DMS 273 (cell line): ENCODE measurements around the gene MED4.
A peak's percentile ranks its signal among the peaks of the same experiment; 100 is the strongest.
"Not testable (repeated sequence)": the region's sequence is repeated elsewhere in the genome, so short reads cannot be mapped to it uniquely, and the experiment has no call there.

Source experiments
- DNase-seq: peaks from one replicate; lab custom pipeline; 2025; ENCODE audit not compliant: unreplicated experiment; lab: John Stamatoyannopoulos, UW

The MED4 gene

GRCh38 chr13:48096670-48097069 lies 1.8 kb upstream of the MED4 start:
- DNase-seq, result no peak

GRCh38 chr13:48094404-48094780 lies 512 bp downstream of the MED4 start:
- DNase-seq, result peak; percentile 59

GRCh38 chr13:48093588-48093987 lies 1.3 kb downstream of the MED4 start:
- no peak for DNase-seq

- no peak for DNase-seq
Observed at GRCh38 chr13:48086272-48086671, 8.6 kb downstream of the MED4 start.

GRCh38 chr13:48081739-48082138 lies 13.2 kb downstream of the MED4 start:
- no peak for DNase-seq

GRCh38 chr13:48078251-48078656 lies 16.6 kb downstream of the MED4 start:
- DNase-seq, result peak; percentile 28

GRCh38 chr13:48074006-48074405 lies 20.9 kb downstream of the MED4 start:
- DNase-seq, result no peak

- DNase-seq, result no peak
Observed at GRCh38 chr13:48072787-48073186, 22.1 kb downstream of the MED4 start.

- DNase-seq, result peak; percentile 66
Observed at GRCh38 chr13:48072304-48072703, 22.6 kb downstream of the MED4 start.

GRCh38 chr13:48070942-48071341 lies 24.0 kb downstream of the MED4 start:
- no peak for DNase-seq

GRCh38 chr13:48069573-48069972 lies 25.3 kb downstream of the MED4 start:
- no peak for DNase-seq

- DNase-seq, result no peak
Observed at GRCh38 chr13:48068952-48069351, 26.0 kb downstream of the MED4 start.

- no peak for DNase-seq
Observed at GRCh38 chr13:48068036-48068435, 26.9 kb downstream of the MED4 start.

GRCh38 chr13:48066310-48066989 lies 28.5 kb downstream of the MED4 start:
- DNase-seq, result peak; percentile 59

- DNase-seq, result not testable (repeated sequence)
Observed at GRCh38 chr13:48059951-48060350, 35.0 kb downstream of the MED4 start.

GRCh38 chr13:48058536-48058935 lies 36.4 kb downstream of the MED4 start:
- not testable (repeated sequence) for DNase-seq

GRCh38 chr13:48055712-48056111 lies 39.2 kb downstream of the MED4 start:
- no peak for DNase-seq

- no peak for DNase-seq
Observed at GRCh38 chr13:48054601-48055000, 40.3 kb downstream of the MED4 start.

GRCh38 chr13:48050550-48050949 lies 44.4 kb downstream of the MED4 start:
- DNase-seq, result no peak

- DNase-seq, result no peak
Observed at GRCh38 chr13:48043789-48044503, 51.0 kb downstream of the MED4 start.

GRCh38 chr13:48042894-48043293 lies 52.0 kb downstream of the MED4 start:
- DNase-seq, result no peak

- no peak for DNase-seq
Observed at GRCh38 chr13:48040896-48041295, 54.0 kb downstream of the MED4 start.

- DNase-seq, result no peak
Observed at GRCh38 chr13:48040049-48040448, 54.9 kb downstream of the MED4 start.
